Measurements from ENCODE around the gene UTP3.

DNA sequence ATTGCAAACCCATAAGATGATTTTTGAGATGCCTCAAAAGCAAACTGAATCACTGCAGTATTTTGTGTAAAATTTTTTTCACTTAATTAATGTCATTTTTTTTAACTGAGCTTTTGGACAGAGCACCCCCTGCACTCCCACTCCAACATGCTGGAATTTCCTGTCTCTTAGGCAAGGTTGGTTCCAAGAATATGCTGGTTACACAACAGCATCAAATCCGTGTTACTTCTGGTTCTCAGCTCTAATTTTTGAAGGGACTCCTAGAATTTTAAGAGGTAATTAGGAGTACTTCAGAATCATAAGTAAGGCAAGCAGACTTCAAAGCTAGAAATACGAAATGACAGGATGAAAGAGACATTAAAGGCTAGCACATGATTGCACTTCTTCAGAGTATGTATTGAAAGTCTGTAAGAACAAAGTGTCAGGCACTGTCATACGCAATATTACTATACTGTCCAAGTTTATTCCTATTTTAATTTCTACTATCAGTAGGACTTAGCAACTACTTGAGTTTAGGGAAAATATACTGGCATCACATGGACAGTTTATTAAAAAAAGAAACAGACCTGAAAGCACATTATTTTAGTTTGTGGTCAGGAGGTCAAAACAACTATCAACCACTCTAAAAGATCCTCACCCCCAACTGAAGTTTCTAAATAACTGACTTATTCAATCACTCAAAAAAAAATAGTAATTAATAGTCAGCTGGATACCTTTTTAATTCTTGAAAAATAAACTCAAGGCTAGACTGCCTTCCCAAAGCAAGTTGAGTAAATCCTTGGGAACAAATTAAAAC is 20.4 kb upstream of the UTP3 start:
- no peak for TF ChIP-seq CTCF (IDR thresholded peaks at IDR 0.05; ENCODE audit: borderline replicate concordance, extremely low read depth, low read length, poor library complexity, severe bottlenecking)
- TF ChIP-seq EZH2 (IDR thresholded peaks at IDR 0.05; ENCODE audit: borderline replicate concordance, low read depth, low read length, severe bottlenecking): no peak
